Osteocyte (in vitro differentiated cells): ENCODE data around the gene MRPL17. TPM values are rescaled to one million over a fixed set of nuclear protein-coding genes. Genes with fewer than 3 reads are reported as not detected.
"Not testable (repeated sequence)": the region's sequence is repeated elsewhere in the genome, so short reads cannot be mapped to it uniquely, and the experiment has no call there.

ENCODE experiments used
- DNase-seq: peaks from one replicate; pipeline ENCODE4 v3.0.0; 2021; ENCODE audit warnings: mixed read lengths; ENCODE audit not compliant: unreplicated experiment; ENCODE audit errors: extremely low spot score
- H3K27ac Mint-ChIP-seq: one replicate; pipeline ENCODE4 v1.8.0; 2021; ENCODE audit warnings: mild to moderate bottlenecking, mixed read lengths; ENCODE audit not compliant: unreplicated experiment
- H3K27me3 Mint-ChIP-seq: one replicate; pipeline ENCODE4 v1.8.0; 2021; ENCODE audit warnings: mixed read lengths; ENCODE audit not compliant: unreplicated experiment
- H3K36me3 Mint-ChIP-seq: one replicate; pipeline ENCODE4 v1.8.0; 2021; ENCODE audit warnings: mixed read lengths; ENCODE audit not compliant: unreplicated experiment
- H3K4me1 Mint-ChIP-seq: one replicate; pipeline ENCODE4 v1.8.0; 2021; ENCODE audit warnings: mixed read lengths; ENCODE audit not compliant: unreplicated experiment
- H3K4me3 Mint-ChIP-seq: one replicate; pipeline ENCODE4 v1.8.0; 2021; ENCODE audit warnings: mild to moderate bottlenecking, moderate library complexity, mixed read lengths; ENCODE audit not compliant: unreplicated experiment
- H3K9me3 Mint-ChIP-seq: one replicate; pipeline ENCODE4 v1.8.0; 2021; ENCODE audit warnings: mixed read lengths; ENCODE audit not compliant: unreplicated experiment
- total RNA-seq: library from RNA; stranded (reverse); gene quantifications from 2 replicates; pipeline ENCODE4 v1.2.1, GENCODE V29; 2021
- TF ChIP-seq, protein P1 (sequence below): fragments of 200-600 bp; sonication (generic); IDR thresholded peaks from 2 replicates; pipeline ENCODE4 v1.5.0; 2021; ENCODE audit warnings: antibody characterized with exemption, mild to moderate bottlenecking, moderate library complexity

MRPL17 gene
- total RNA-seq, 1 donor from 2014 or later = 49.8 TPM

DNA sequence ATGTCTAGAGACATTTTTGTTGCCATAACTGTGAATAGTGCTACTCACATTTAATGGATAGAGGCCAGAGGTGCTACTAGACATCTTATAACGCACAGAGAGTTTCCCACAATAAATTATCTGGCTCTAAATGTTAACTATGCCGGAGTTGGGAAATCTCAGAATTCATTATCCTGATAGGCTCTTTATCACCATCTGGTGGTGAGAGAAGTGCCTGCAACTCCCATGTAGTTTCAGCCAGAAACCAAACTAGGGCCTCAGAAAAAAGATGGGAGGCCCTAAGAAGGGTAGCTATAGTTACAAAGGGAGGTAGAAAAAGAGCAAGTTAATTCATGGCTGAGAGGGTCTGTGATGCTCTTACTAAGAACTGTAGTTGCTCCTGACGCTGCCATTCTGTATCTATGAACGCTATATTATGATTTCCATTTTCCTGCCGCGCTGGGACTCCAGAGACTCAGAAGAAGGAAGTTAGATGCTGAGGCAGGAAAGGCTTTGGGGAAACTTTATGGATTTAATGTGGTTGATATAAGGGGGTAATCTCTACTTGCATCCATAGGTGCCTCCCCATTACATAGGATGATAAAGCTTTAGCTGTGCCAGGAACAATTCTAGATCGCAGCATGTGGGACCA, 22.9 kb upstream of the MRPL17 start:
- Mint-ChIP-seq H3K4me1 (peaks cover 15% of the 10 kb centered on the region), H3K4me3 (no peak overlapping the region), H3K27ac (no peak overlapping the region), H3K36me3 (no peaks in the 10 kb centered on the region), H3K27me3 (peaks cover 15% of the 10 kb centered on the region), H3K9me3 (no peaks in the 10 kb centered on the region)
- TF ChIP-seq, protein P1, sequence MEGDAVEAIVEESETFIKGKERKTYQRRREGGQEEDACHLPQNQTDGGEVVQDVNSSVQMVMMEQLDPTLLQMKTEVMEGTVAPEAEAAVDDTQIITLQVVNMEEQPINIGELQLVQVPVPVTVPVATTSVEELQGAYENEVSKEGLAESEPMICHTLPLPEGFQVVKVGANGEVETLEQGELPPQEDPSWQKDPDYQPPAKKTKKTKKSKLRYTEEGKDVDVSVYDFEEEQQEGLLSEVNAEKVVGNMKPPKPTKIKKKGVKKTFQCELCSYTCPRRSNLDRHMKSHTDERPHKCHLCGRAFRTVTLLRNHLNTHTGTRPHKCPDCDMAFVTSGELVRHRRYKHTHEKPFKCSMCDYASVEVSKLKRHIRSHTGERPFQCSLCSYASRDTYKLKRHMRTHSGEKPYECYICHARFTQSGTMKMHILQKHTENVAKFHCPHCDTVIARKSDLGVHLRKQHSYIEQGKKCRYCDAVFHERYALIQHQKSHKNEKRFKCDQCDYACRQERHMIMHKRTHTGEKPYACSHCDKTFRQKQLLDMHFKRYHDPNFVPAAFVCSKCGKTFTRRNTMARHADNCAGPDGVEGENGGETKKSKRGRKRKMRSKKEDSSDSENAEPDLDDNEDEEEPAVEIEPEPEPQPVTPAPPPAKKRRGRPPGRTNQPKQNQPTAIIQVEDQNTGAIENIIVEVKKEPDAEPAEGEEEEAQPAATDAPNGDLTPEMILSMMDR = peak; percentile 93
- no peak for DNase-seq

DNA sequence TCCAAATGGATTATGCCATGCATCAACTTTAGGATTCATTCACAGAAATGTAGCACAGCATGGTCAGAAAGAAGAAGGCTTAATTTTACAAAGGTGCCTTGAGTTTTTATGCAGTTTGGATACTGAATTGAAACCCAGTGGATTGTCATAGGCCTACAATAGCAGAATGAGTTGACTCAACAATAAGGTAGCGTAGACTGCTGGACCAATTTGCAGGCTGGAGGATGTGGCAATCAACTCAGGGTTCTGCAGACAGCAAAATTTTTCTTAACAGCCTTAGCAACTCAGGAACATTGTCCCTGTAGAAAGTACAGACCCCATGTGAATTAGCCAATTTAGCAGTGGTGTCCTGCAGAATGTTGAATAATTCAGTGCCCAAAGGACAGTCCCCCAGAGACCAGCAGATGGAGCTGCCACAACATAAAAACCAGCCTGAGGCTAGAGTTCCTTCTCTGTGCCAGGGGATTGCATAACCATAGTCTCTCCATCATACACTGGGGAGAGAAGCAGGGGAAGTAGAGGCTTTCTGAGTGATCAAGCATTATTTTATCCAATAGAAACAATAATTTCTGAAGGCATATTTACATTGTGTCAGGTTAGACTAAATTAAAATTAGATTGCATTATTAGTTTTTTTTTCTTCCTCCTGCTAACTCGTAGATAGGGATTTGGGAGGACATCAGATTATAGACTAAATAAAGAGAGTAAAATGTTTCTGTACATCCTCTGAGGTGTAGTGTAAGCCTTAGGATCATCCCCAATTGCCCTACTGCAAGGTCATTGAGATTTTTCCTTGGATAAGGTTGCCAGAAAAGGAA, 20.3 kb upstream of the MRPL17 start:
- Mint-ChIP-seq H3K36me3 (no peaks in the 10 kb centered on the region), H3K9me3 (no peaks in the 10 kb centered on the region), H3K27ac (peak overlapping the region; percentile 34), H3K27me3 (peaks cover under 1% of the 10 kb centered on the region), H3K4me1 (peaks cover 15% of the 10 kb centered on the region), H3K4me3 (no peak overlapping the region)
- no peak for DNase-seq
- TF ChIP-seq, protein P1 = peak; percentile 66

DNA sequence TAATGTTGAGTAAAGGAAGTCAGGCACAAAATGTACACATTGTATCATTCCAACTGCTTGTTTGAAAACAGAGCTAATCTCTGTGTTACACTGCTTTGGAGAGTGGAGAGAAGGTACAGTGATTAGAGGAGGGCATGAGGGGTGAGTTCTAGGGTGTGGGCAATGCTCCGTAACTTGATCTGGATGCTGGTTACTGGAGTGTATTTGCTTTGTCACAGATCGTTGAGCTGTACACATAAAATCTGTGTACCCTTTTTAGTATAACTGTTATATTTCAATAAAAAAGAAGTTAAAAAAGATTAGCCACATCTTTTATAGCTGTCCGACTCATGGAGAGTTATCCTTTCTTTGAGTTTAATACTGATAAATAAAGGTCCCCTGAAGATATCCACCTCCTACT, 18.8 kb upstream of the MRPL17 start:
- DNase-seq, H3K36me3 Mint-ChIP-seq, H3K4me3 Mint-ChIP-seq, H3K27ac Mint-ChIP-seq, H3K9me3 Mint-ChIP-seq, H3K27me3 Mint-ChIP-seq: not testable (repeated sequence)
- H3K4me1 Mint-ChIP-seq = peaks cover 15% of the 10 kb centered on the region

DNA sequence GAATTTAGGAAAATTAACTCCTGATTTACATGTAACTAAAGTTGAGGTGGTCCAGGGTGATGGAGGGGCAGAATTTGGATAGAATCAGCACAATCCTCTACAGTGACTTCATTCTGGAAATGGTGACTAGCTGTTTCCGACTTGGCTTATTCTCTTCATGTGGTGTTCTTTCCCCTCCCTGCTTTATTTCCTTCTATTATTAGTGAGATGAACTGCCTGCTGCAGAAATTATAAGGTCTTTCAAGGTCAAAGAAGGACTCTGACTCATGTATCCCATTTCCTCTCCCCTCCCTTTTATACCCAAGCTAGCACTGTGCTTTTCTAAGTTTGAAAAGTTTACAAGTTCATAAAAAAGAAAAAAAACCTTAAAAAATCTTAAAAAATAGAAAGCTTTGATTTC, 12.2 kb upstream of the MRPL17 start:
- no peaks in the 10 kb centered on the region for H3K9me3 Mint-ChIP-seq

DNA sequence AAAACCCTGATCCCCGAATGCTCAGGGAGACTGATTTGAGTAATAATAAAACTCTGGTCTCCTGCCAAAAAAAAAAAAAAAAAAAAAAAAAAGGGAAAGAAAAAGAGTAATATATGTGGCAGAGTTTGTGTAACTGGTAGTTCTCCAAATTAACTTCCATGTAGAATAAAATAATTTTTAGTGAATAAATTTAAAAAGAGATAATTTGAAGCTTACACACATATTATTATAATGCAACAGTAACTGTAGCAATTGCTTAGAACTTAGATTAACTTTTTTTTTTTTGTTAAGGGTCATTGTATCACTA, 11.0 kb upstream of the MRPL17 start:
- Mint-ChIP-seq H3K4me3 (no peak overlapping the region), H3K27ac (peak overlapping the region; percentile 83), H3K9me3 (no peaks in the 10 kb centered on the region), H3K27me3 (no peaks in the 10 kb centered on the region), H3K36me3 (no peaks in the 10 kb centered on the region), H3K4me1 (peaks cover 32% of the 10 kb centered on the region)
- TF ChIP-seq, protein P1 = no peak
- DNase-seq = no peak

More for the DNA sequence above, 12.2 kb upstream of the MRPL17 start:
- H3K4me3 Mint-ChIP-seq = no peak overlapping the region
- no peaks in the 10 kb centered on the region for H3K27me3 Mint-ChIP-seq
- DNase-seq = no peak
- H3K36me3 Mint-ChIP-seq = no peaks in the 10 kb centered on the region
- H3K4me1 Mint-ChIP-seq = peaks cover 32% of the 10 kb centered on the region
- TF ChIP-seq, protein P1 = no peak
- H3K27ac Mint-ChIP-seq = peak overlapping the region; percentile 63
